ENCODE measurements around the gene MARK4. TPM values are rescaled to one million over a fixed set of nuclear protein-coding genes. Genes with fewer than 3 reads are reported as not detected.

MARK4 gene
- total and polyA plus RNA-seq, 10 donors, result 6.5 to 45.8 (median 26.3) TPM

GRCh38 chr19:45211751-45212381 is 39.2 kb upstream of the MARK4 start:
- peak; percentile 59 to 79 (median 73) for TF ChIP-seq POLR2AphosphoS5 (IDR thresholded peaks at IDR 0.05)
- TF ChIP-seq POLR2A (IDR thresholded peaks at IDR 0.05), result no peak
- no peak overlapping the region for H3K4me3 ChIP-seq
- peak; percentile 84 for DNase-seq
- intact Hi-C loops (cut with DNase I; ENCODE audit: low total_unique reads), result no loop called here
- H3K27ac ChIP-seq, result peak overlapping the region in 7 of 8 donors; percentile 36 to 77 (median 67)
- H3K27me3 ChIP-seq (replicated peaks in 1 of 7), result peaks cover 0 to 42% (median 0%) of the 10 kb centered on the region in 7 donors
- no peaks in the 10 kb centered on the region for H3K9me3 ChIP-seq
- peaks cover 4 to 65% (median 33%) of the 10 kb centered on the region in 6 donors for H3K4me1 ChIP-seq
- H3K36me3 ChIP-seq, result no peaks in the 10 kb centered on the region
- WGBS, 5 donors, result 14 to 26% (median 21%) methylated on average over 15 to 17 of the region's 17 CpGs

- TF ChIP-seq POLR2A (IDR thresholded peaks at IDR 0.05), result no peak
- TF ChIP-seq POLR2AphosphoS5 (IDR thresholded peaks at IDR 0.05), result peak in 1 of 3 donors; percentile 41
- TF ChIP-seq CTCF (IDR thresholded peaks at IDR 0.05 in 8 of 11, conservative IDR thresholded peaks at IDR 0.05 in 3 of 11), result no peak
- intact Hi-C loops (cut with DNase I; ENCODE audit: low total_unique reads), result no loop called here
- no peak overlapping the region for H3K4me3 ChIP-seq
- peaks cover 0 to 54% (median 9%) of the 10 kb centered on the region in 7 donors for H3K27me3 ChIP-seq (replicated peaks in 1 of 7)
- H3K27ac ChIP-seq, result peak overlapping the region in 7 of 8 donors; percentile 36 to 77 (median 67)
- peaks cover 4 to 77% (median 33%) of the 10 kb centered on the region in 6 donors for H3K4me1 ChIP-seq
- H3K36me3 ChIP-seq, result no peaks in the 10 kb centered on the region
- WGBS, 5 donors, result 67 to 85% (median 76%) methylated on average over 20 to 23 of the region's 23 CpGs
- DNase-seq, result no peak
- H3K9me3 ChIP-seq, result no peaks in the 10 kb centered on the region
These were observed 38.0 kb upstream of the MARK4 start for GRCh38 chr19:45213031-45213430.

- H3K9me3 ChIP-seq, result no peaks in the 10 kb centered on the region
- H3K4me3 ChIP-seq, result no peak overlapping the region
- H3K27ac ChIP-seq, result peak overlapping the region in 6 of 8 donors; percentile 14 to 71 (median 69)
- 5 to 27% (median 11%) methylated on average over 24 to 35 of the region's 35 CpGs for WGBS, 5 donors
- H3K27me3 ChIP-seq (replicated peaks in 1 of 7), result peaks cover 0 to 63% (median 11%) of the 10 kb centered on the region in 7 donors
- H3K36me3 ChIP-seq, result no peaks in the 10 kb centered on the region
- TF ChIP-seq CTCF (IDR thresholded peaks at IDR 0.05 in 8 of 11, conservative IDR thresholded peaks at IDR 0.05 in 3 of 11) (peak in 6 of 11 experiments; percentile 16 to 46 (median 28)), POLR2A (IDR thresholded peaks at IDR 0.05) (no peak), POLR2AphosphoS5 (IDR thresholded peaks at IDR 0.05) (peak; percentile 62 to 84 (median 82))
- peak; percentile 81 for DNase-seq
- intact Hi-C loops (cut with DNase I; ENCODE audit: low total_unique reads), result no loop called here
- H3K4me1 ChIP-seq, result peaks cover 4 to 83% (median 33%) of the 10 kb centered on the region in 6 donors
These were observed 35.5 kb upstream of the MARK4 start for GRCh38 chr19:45215391-45216191.

GRCh38 chr19:45216667-45217066 is 34.4 kb upstream of the MARK4 start:
- no peaks in the 10 kb centered on the region for H3K36me3 ChIP-seq
- 74 to 86% (median 82%) methylated on average over 6 of the region's 6 CpGs for WGBS, 5 donors
- TF ChIP-seq CTCF (IDR thresholded peaks at IDR 0.05 in 8 of 11, conservative IDR thresholded peaks at IDR 0.05 in 3 of 11), result no peak
- no peak for TF ChIP-seq POLR2A (IDR thresholded peaks at IDR 0.05)
- no peak for TF ChIP-seq POLR2AphosphoS5 (IDR thresholded peaks at IDR 0.05)
- no peak for DNase-seq
- H3K9me3 ChIP-seq, result no peaks in the 10 kb centered on the region
- H3K27me3 ChIP-seq (replicated peaks in 1 of 7), result peaks cover 0 to 58% (median 11%) of the 10 kb centered on the region in 7 donors
- intact Hi-C loops (cut with DNase I; ENCODE audit: low total_unique reads), result no loop called here
- H3K27ac ChIP-seq, result peak overlapping the region in 2 of 8 donors; percentile 71
- H3K4me1 ChIP-seq, result peaks cover 4 to 72% (median 27%) of the 10 kb centered on the region in 6 donors
- H3K4me3 ChIP-seq, result no peak overlapping the region

All from spleen (tissue), 11 donors.